Measurements from ENCODE around the gene MROH8.

MROH8 gene

GRCh38 chr20:37223053-37223452, 43.7 kb upstream of the MROH8 start:
- Histone ChIP-seq H3K36me3 (peaks cover 44% of the 10 kb centered on the region), H3K4me3 (ENCODE audit: low read depth in 1 of 2, low read length in 1 of 2) (no peak overlapping the region), H3K9me3 (no peaks in the 10 kb centered on the region), H3K27me3 (no peaks in the 10 kb centered on the region), H3K4me1 (ENCODE audit: control insufficient read depth in 1 of 2, insufficient read depth in 1 of 2, low read depth in 1 of 2, low read length in 1 of 2) (peaks cover 30 to 34% of the 10 kb centered on the region in 2 experiments), H3K27ac (peak overlapping the region; percentile 63)
- TF ChIP-seq CTCF (IDR thresholded peaks at IDR 0.05) = no peak

DNA sequence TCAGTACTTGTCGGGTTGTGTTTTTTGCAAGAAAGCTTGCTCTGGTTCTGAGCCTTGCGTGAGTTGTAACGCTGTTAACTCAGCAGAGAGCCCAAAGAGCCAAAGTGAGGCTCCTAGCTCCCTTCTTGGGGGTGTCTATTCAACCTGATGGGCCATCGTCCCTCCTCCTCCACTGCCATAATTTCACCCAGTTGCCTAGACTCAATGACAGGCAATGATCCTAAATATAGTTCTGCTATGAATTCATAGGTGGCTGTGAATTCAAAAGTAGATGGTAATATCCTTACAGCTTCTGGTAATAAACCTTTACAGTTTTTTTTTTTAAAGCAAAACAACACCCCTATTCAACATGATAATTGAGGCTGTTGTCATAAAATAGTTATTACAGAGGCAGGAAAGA, 42.7 kb upstream of the MROH8 start:
- H3K36me3 ChIP-seq = peaks cover 37% of the 10 kb centered on the region
- H3K27me3 ChIP-seq = no peaks in the 10 kb centered on the region
- H3K4me1 ChIP-seq (ENCODE audit: control insufficient read depth in 1 of 2, insufficient read depth in 1 of 2, low read depth in 1 of 2, low read length in 1 of 2) = peaks cover 30 to 34% of the 10 kb centered on the region in 2 experiments
- H3K4me3 ChIP-seq (ENCODE audit: low read depth in 1 of 2, low read length in 1 of 2) = no peak overlapping the region
- no peak for TF ChIP-seq CTCF (IDR thresholded peaks at IDR 0.05)
- no peaks in the 10 kb centered on the region for H3K9me3 ChIP-seq
- peak overlapping the region; percentile 56 for H3K27ac ChIP-seq

GRCh38 chr20:37220731-37221130, 41.4 kb upstream of the MROH8 start:
- no peaks in the 10 kb centered on the region for H3K9me3 ChIP-seq
- peaks cover 26% of the 10 kb centered on the region for H3K36me3 ChIP-seq
- no peak for TF ChIP-seq CTCF (IDR thresholded peaks at IDR 0.05)
- no peak overlapping the region for H3K4me3 ChIP-seq (ENCODE audit: low read depth in 1 of 2, low read length in 1 of 2)
- peaks cover 30 to 34% of the 10 kb centered on the region in 2 experiments for H3K4me1 ChIP-seq (ENCODE audit: control insufficient read depth in 1 of 2, insufficient read depth in 1 of 2, low read depth in 1 of 2, low read length in 1 of 2)
- peak overlapping the region; percentile 56 for H3K27ac ChIP-seq
- H3K27me3 ChIP-seq = no peaks in the 10 kb centered on the region

DNA sequence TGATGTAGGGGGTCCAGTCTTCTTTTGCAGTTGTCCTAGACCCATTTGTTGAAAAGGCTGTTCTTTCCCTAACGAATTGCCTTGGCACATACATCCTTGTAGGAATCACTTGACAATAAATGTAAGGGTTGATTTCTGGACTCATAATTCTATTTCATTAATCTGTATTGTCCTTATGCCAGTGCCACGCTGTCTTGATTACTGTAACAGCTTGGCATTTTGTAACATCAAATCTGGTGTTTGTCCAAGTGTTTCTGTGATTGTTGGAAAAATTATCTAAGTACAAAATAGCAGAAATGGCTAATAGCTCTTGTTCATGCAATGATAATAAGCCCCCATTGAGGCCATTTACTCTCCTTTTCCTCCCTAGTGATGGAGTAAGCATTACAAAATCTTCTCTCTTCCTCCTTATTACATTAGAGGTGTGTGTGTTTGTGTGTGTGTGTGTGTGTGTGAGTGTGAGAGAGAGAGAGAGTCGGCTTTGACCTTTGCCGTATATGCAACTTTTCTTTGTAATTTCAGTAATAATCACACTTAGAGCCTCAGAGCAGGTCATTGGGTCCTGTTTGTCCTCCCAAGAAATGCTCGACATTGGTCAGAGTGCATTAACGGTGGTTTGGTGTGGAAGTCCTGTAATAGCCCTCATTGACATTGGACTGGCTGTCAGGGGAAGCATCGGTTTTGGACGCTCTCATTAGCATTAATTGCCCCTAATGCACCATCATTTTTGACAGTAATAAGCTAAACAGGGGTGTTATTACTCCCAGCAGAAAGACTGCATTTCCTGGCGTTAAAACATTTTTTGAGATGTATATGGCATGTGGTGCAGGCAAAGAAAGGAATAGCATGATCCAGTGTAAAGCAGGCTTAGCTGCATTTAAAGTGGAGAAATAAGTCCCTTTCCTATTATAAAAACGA, 40.7 kb upstream of the MROH8 start:
- no peaks in the 10 kb centered on the region for H3K9me3 ChIP-seq
- peaks cover 19% of the 10 kb centered on the region for H3K36me3 ChIP-seq

GRCh38 chr20:37218976-37219375, 39.6 kb upstream of the MROH8 start:
- H3K27ac ChIP-seq = no peak overlapping the region
- H3K36me3 ChIP-seq = peaks cover 17% of the 10 kb centered on the region
- no peaks in the 10 kb centered on the region for H3K27me3 ChIP-seq
- H3K9me3 ChIP-seq = no peaks in the 10 kb centered on the region
- H3K4me3 ChIP-seq (ENCODE audit: low read depth in 1 of 2, low read length in 1 of 2) = no peak overlapping the region
- H3K4me1 ChIP-seq (ENCODE audit: control insufficient read depth in 1 of 2, insufficient read depth in 1 of 2, low read depth in 1 of 2, low read length in 1 of 2) = peaks cover 30 to 34% of the 10 kb centered on the region in 2 experiments
- no peak for TF ChIP-seq CTCF (IDR thresholded peaks at IDR 0.05)

More for the DNA sequence above, 40.7 kb upstream of the MROH8 start:
- Histone ChIP-seq H3K4me3 (ENCODE audit: low read depth in 1 of 2, low read length in 1 of 2) (no peak overlapping the region), H3K27ac (peak overlapping the region; percentile 56), H3K27me3 (no peaks in the 10 kb centered on the region), H3K4me1 (ENCODE audit: control insufficient read depth in 1 of 2, insufficient read depth in 1 of 2, low read depth in 1 of 2, low read length in 1 of 2) (peaks cover 30 to 34% of the 10 kb centered on the region in 2 experiments)
- no peak for TF ChIP-seq CTCF (IDR thresholded peaks at IDR 0.05)
